ENCODE data around the gene FALEC. TPM values are rescaled to one million over a fixed set of nuclear protein-coding genes. Genes with fewer than 3 reads are reported as not detected.

The FALEC gene
- total RNA-seq (2022) (not detected in 2 replicates), Bru-seq, nascent RNA (percentile 52 among the genes with signal in this experiment), BruChase-seq, experiment 1, labeled RNA remaining after a 6-hour chase (percentile 77 among the genes with signal in this experiment), BruChase-seq, experiment 2, labeled RNA remaining after a 2-hour chase (percentile 52 among the genes with signal in this experiment)
- long read RNA-seq: 0 reads

DNA sequence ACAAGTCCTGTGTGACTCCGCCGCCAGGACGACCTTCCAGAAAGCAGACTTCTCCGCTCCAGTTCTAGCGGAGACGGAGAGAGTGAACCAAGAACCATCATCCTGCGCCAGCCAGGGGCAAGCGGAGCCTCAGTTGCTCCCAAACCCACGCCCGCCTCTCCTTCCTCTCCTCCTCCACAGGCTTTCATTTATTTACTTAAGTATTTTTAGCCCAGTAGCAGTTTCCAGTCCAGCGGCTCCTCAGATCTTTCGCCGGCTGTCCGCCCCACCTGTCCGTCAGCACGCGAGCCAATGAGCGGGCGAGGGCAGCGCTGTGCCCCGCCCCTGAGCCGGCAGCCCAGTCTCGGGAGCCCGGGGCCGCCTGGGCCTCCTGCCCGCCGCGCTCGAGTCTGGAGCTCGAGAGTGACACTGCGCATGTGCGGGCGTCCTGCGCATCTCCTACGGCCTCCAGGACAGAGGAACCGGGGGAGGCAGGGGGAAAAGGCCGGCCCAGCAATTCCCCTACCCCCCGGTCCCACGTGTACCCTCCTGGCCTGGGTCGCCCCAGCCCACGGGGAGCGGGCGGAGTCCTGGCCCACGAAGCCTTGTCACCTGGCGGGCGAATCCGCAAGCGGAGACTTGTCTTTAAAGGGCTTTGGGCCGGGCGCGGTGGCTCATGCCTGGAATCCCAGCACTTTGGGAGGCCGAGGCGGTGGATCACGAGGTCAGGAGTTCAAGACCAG is at the start of gene FALEC:
Gene FALEC (plus strand): TSS at position 425 of the 722 bp plus-strand sequence.
- ChIA-PET CTCF (interaction anchor here (0.6 to 6.3 kb wide), 16 partner anchors 17 to 889 kb away, joined by 3 to 44 read pairs (median 4); partner anchors contain the start of gene TARS2), POLR2A (interaction anchor here (0.6 to 4.9 kb wide), 22 partner anchors 9 to 298 kb away, joined by 3 to 32 read pairs (median 6); partner anchors contain the start of genes ADAMTSL4, ECM1, ENSA and GOLPH3L)
- Mint-ChIP-seq H3K27me3 (ENCODE audit: insufficient read depth, unreplicated experiment) (no peaks in the 10 kb centered on the region), H3K4me3 (ENCODE audit: unreplicated experiment) (peak within 1 kb of the TSS; percentile 69), H3K9me3 (ENCODE audit: unreplicated experiment) (no peaks in the 10 kb centered on the region), H3K27ac (ENCODE audit: low read depth, unreplicated experiment) (peak within 1 kb of the TSS; percentile 36), H3K36me3 (ENCODE audit: insufficient read depth, unreplicated experiment) (no peaks in the 10 kb centered on the region), H3K4me1 (ENCODE audit: insufficient read depth, unreplicated experiment) (peaks cover 10% of the 10 kb centered on the region)
- intact Hi-C loops (cut with micrococcal nuclease): loop anchor here (1.0 to 5.0 kb wide), 2 partner anchors 33 to 45 kb away; no protein-coding TSS in a partner anchor
- DNase-seq (ENCODE audit: unreplicated experiment): peak; percentile 98
- TF ChIP-seq, protein P1, sequence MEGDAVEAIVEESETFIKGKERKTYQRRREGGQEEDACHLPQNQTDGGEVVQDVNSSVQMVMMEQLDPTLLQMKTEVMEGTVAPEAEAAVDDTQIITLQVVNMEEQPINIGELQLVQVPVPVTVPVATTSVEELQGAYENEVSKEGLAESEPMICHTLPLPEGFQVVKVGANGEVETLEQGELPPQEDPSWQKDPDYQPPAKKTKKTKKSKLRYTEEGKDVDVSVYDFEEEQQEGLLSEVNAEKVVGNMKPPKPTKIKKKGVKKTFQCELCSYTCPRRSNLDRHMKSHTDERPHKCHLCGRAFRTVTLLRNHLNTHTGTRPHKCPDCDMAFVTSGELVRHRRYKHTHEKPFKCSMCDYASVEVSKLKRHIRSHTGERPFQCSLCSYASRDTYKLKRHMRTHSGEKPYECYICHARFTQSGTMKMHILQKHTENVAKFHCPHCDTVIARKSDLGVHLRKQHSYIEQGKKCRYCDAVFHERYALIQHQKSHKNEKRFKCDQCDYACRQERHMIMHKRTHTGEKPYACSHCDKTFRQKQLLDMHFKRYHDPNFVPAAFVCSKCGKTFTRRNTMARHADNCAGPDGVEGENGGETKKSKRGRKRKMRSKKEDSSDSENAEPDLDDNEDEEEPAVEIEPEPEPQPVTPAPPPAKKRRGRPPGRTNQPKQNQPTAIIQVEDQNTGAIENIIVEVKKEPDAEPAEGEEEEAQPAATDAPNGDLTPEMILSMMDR (IDR thresholded peaks at IDR 0.05; ENCODE audit: unreplicated experiment): no peak
- BruUV-seq (replicated peaks): no TSS peak

DNA sequence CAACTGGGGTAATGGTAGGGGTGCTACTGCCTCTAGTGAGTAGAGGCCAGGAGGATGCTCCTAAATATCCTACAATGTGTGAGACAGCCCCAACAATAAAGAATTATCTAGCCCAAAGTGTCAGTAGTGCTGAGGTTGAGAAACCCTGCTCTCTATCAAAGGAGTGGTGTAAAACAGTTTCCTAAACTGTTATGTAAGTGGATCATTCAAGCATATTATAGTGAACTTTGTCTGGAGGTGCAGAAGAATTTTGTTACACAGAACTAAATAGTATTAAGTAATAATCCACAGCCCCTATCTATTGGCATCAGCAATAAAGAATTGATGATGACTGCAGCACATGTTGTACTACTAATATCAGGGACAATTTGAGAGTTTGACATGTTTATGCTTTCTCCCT is 48.6 kb upstream of the FALEC start:
- H3K36me3 Mint-ChIP-seq (ENCODE audit: insufficient read depth, unreplicated experiment): peaks cover 88% of the 10 kb centered on the region
- H3K9me3 Mint-ChIP-seq (ENCODE audit: unreplicated experiment): no peaks in the 10 kb centered on the region
- no peak overlapping the region for H3K27ac Mint-ChIP-seq (ENCODE audit: low read depth, unreplicated experiment)
- intact Hi-C loops (cut with micrococcal nuclease): no loop called here
- no peaks in the 10 kb centered on the region for H3K27me3 Mint-ChIP-seq (ENCODE audit: insufficient read depth, unreplicated experiment)
- TF ChIP-seq, protein P1 (IDR thresholded peaks at IDR 0.05; ENCODE audit: unreplicated experiment): no peak
- no peak overlapping the region for H3K4me3 Mint-ChIP-seq (ENCODE audit: unreplicated experiment)
- POLR2A ChIA-PET: no interaction called here
- no TSS peak for BruUV-seq (replicated peaks)
- H3K4me1 Mint-ChIP-seq (ENCODE audit: insufficient read depth, unreplicated experiment): no peaks in the 10 kb centered on the region
- no peak for DNase-seq (ENCODE audit: unreplicated experiment)
- CTCF ChIA-PET: interaction anchor here (0.7 to 1.2 kb wide), 2 partner anchors 92 to 304 kb away, joined by 3 read pairs; no protein-coding TSS in a partner anchor

DNA sequence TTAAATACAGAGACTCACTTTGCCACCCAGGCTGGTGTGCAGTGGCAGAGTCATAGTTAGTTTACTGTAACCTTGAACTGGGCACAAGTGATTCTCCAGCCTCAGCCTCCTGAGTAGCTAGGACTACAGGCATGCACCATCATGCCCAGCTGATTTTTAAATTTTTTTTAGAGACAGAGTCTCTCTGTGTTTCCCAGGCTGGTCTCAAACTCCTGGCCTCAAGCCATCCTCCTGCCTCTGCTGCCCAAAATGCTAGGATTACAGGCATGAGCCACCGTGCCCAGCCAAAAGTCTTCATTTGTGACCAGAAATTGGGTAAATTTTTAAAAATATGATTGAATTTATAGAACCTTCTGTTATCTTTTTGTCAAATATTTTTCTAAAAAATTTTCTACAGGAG is 46.3 kb upstream of the FALEC start:
- BruUV-seq (replicated peaks): no TSS peak
- POLR2A ChIA-PET: interaction anchor here (1.3 kb wide), 1 partner anchor 17 kb away, joined by 4 read pairs; the partner anchor contains the start of gene TARS2
- CTCF ChIA-PET: interaction anchor here (0.7 to 1.0 kb wide), 3 partner anchors 63 to 343 kb away, joined by 3 to 5 read pairs (median 3); no protein-coding TSS in a partner anchor
- Mint-ChIP-seq H3K36me3 (ENCODE audit: insufficient read depth, unreplicated experiment) (peaks cover 92% of the 10 kb centered on the region), H3K9me3 (ENCODE audit: unreplicated experiment) (no peaks in the 10 kb centered on the region), H3K4me1 (ENCODE audit: insufficient read depth, unreplicated experiment) (no peaks in the 10 kb centered on the region), H3K27me3 (ENCODE audit: insufficient read depth, unreplicated experiment) (no peaks in the 10 kb centered on the region), H3K4me3 (ENCODE audit: unreplicated experiment) (no peak overlapping the region), H3K27ac (ENCODE audit: low read depth, unreplicated experiment) (no peak overlapping the region)
- intact Hi-C loops (cut with micrococcal nuclease): no loop called here
- TF ChIP-seq, protein P1 (IDR thresholded peaks at IDR 0.05; ENCODE audit: unreplicated experiment): no peak
- DNase-seq (ENCODE audit: unreplicated experiment): no peak

DNA sequence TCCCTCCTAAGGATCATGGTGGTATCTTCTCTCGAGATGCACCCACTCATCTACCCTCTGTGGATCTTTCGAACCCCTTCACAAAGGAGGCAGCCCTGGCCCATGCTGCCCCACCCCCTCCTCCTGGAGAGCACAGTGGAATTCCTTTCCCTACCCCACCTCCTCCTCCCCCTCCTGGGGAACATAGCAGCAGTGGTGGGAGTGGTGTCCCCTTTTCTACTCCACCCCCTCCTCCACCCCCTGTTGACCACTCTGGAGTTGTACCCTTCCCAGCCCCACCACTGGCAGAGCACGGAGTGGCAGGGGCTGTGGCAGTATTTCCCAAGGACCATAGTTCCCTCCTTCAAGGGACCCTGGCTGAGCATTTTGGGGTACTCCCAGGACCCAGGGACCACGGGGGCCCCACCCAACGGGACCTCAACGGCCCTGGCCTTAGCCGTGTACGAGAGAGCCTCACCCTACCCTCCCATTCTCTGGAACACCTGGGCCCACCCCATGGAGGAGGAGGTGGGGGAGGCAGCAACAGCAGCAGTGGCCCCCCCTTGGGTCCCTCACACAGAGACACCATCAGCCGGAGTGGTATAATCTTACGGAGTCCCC is 42.9 kb upstream of the FALEC start:
- peaks cover 63% of the 10 kb centered on the region for H3K36me3 Mint-ChIP-seq (ENCODE audit: insufficient read depth, unreplicated experiment)
- intact Hi-C loops (cut with micrococcal nuclease): no loop called here
- peaks cover 3% of the 10 kb centered on the region for H3K4me1 Mint-ChIP-seq (ENCODE audit: insufficient read depth, unreplicated experiment)
- H3K9me3 Mint-ChIP-seq (ENCODE audit: unreplicated experiment): no peaks in the 10 kb centered on the region
- ChIA-PET CTCF (no interaction called here), POLR2A (interaction anchor here (0.8 to 1.0 kb wide), 2 partner anchors 31 to 33 kb away, joined by 3 read pairs; no protein-coding TSS in a partner anchor)
- TF ChIP-seq, protein P1 (IDR thresholded peaks at IDR 0.05; ENCODE audit: unreplicated experiment): no peak
- H3K27me3 Mint-ChIP-seq (ENCODE audit: insufficient read depth, unreplicated experiment): no peaks in the 10 kb centered on the region
- peak overlapping the region; percentile 12 for H3K27ac Mint-ChIP-seq (ENCODE audit: low read depth, unreplicated experiment)
- no peak overlapping the region for H3K4me3 Mint-ChIP-seq (ENCODE audit: unreplicated experiment)
- DNase-seq (ENCODE audit: unreplicated experiment): no peak
- BruUV-seq (replicated peaks): no TSS peak
